ENCODE measurements around the gene BRPF3. TPM values are rescaled to one million over a fixed set of nuclear protein-coding genes. Genes with fewer than 3 reads are reported as not detected.
A peak's percentile ranks its signal among the peaks of the same experiment; 100 is the strongest.

BRPF3 gene
- total RNA-seq (100 to 1,000 TPM in 1 of 5 donors, 10 to 100 TPM in 4; 19.5 to 343 (median 59.7) TPM), polyA plus RNA-seq (10 to 100 TPM in 2 of 3 donors, 1 to 10 TPM in 1; 7.0 to 17.6 (median 12.7) TPM)
- long read RNA-seq, donor 1, full-length matches to known transcripts, result 1 of 8 reads
- long read RNA-seq, donor 1, partial matches to known transcripts, result 7 of 8 reads
- long read RNA-seq, donor 1, other reads (novel, unspliced or antisense), result 0 of 8 reads
- long read RNA-seq, donor 2, full-length matches to known transcripts, result 2 of 2 reads
- long read RNA-seq, donor 2, partial matches to known transcripts, result 0 of 2 reads
- long read RNA-seq, donor 2, other reads (novel, unspliced or antisense), result 0 of 2 reads
- long read RNA-seq, donor 3, full-length matches to known transcripts, result 1 of 1 reads
- long read RNA-seq, donor 3, partial matches to known transcripts, result 0 of 1 reads
- long read RNA-seq, donor 3, other reads (novel, unspliced or antisense), result 0 of 1 reads
- long read RNA-seq, donor 4, result 0 reads
- long read RNA-seq, donor 5, partial matches to known transcripts, result 34 of 34 reads
- long read RNA-seq, donor 5, other reads (novel, unspliced or antisense), result 0 of 34 reads
- long read RNA-seq, donor 6, full-length matches to known transcripts, result 3 of 10 reads
- long read RNA-seq, donor 6, partial matches to known transcripts, result 7 of 10 reads
- long read RNA-seq, donor 6, other reads (novel, unspliced or antisense), result 0 of 10 reads
- long read RNA-seq, donor 7, partial matches to known transcripts, result 5 of 5 reads
- long read RNA-seq, donor 7, other reads (novel, unspliced or antisense), result 0 of 5 reads
- long read RNA-seq, donor 8, partial matches to known transcripts, result 0 of 1 reads
- long read RNA-seq, donor 8, other reads (novel, unspliced or antisense), result 0 of 1 reads
- long read RNA-seq, donor 9, partial matches to known transcripts, result 18 of 18 reads
- long read RNA-seq, donor 9, other reads (novel, unspliced or antisense), result 0 of 18 reads
- long read RNA-seq, donor 10, result 0 reads

GRCh38 chr6:36196113-36196879, at the start of gene BRPF3:
BRPF3 (plus strand) TSS chr6:36196744; CDS start chr6:36200323, 3,579 bp downstream.
- TF ChIP-seq CTCF (IDR thresholded peaks at IDR 0.05) (peak in 4 of 7 experiments; percentile 15 to 82 (median 48)), POLR2A (IDR thresholded peaks at IDR 0.05) (no peak), POLR2AphosphoS5 (IDR thresholded peaks at IDR 0.05) (peak in 2 of 3 donors; percentile 12 to 37)
- intact Hi-C loops (cut with DNase I; ENCODE audit: low total_unique reads), result no loop called here
- H3K27me3 ChIP-seq, result no peaks in the 10 kb centered on the region
- peak within 1 kb of the TSS; percentile 60 to 93 (median 74) for H3K4me3 ChIP-seq
- peak within 1 kb of the TSS; percentile 94 to 99 (median 98) for H3K27ac ChIP-seq
- H3K9me3 ChIP-seq, result no peaks in the 10 kb centered on the region
- peaks cover 8 to 38% (median 31%) of the 10 kb centered on the region in 4 donors for H3K4me1 ChIP-seq
- 0 to 1% (median 0%) methylated on average over 27 to 70 of the region's 79 CpGs for WGBS, 5 donors
- DNase-seq, result peak; percentile 81 to 95
- peaks cover 13 to 17% (median 15%) of the 10 kb centered on the region in 4 donors for H3K36me3 ChIP-seq

- Histone ChIP-seq H3K4me3 (no peak overlapping the region), H3K9me3 (no peaks in the 10 kb centered on the region), H3K36me3 (no peaks in the 10 kb centered on the region), H3K27me3 (no peaks in the 10 kb centered on the region), H3K4me1 (peaks cover 0 to 7% (median 0%) of the 10 kb centered on the region in 4 donors), H3K27ac (no peak overlapping the region)
- intact Hi-C loops (cut with DNase I; ENCODE audit: low total_unique reads), result no loop called here
- WGBS, 5 donors, result 84 to 95% (median 93%) methylated on average over 3 of the region's 3 CpGs
- TF ChIP-seq POLR2A (IDR thresholded peaks at IDR 0.05), result no peak
- TF ChIP-seq EP300 (IDR thresholded peaks at IDR 0.05), result no peak
- no peak for TF ChIP-seq POLR2AphosphoS5 (IDR thresholded peaks at IDR 0.05)
- TF ChIP-seq CTCF (IDR thresholded peaks at IDR 0.05), result no peak
- no peak for DNase-seq
Measured at GRCh38 chr6:36147294-36147693, 49.2 kb upstream of the BRPF3 start.

GRCh38 chr6:36149476-36149875, 47.1 kb upstream of the BRPF3 start:
- intact Hi-C loops (cut with DNase I; ENCODE audit: low total_unique reads), result no loop called here
- Histone ChIP-seq H3K9me3 (no peaks in the 10 kb centered on the region), H3K27ac (peak overlapping the region in 2 of 5 donors; percentile 49 to 60), H3K27me3 (no peaks in the 10 kb centered on the region), H3K4me1 (peaks cover 0 to 4% (median 0%) of the 10 kb centered on the region in 4 donors), H3K36me3 (no peaks in the 10 kb centered on the region), H3K4me3 (no peak overlapping the region)
- TF ChIP-seq EP300 (IDR thresholded peaks at IDR 0.05), result no peak
- no peak for TF ChIP-seq POLR2AphosphoS5 (IDR thresholded peaks at IDR 0.05)
- TF ChIP-seq CTCF (IDR thresholded peaks at IDR 0.05), result no peak
- TF ChIP-seq POLR2A (IDR thresholded peaks at IDR 0.05), result no peak
- DNase-seq, result no peak
